Measurements from ENCODE around the gene OR2V2.
"Not testable (repeated sequence)": the region's sequence is repeated elsewhere in the genome, so short reads cannot be mapped to it uniquely, and the experiment has no call there.

Gene OR2V2

GRCh38 chr5:181099602-181100086, 47.7 kb upstream of the OR2V2 start:
- no peaks in the 10 kb centered on the region for H3K27me3 ChIP-seq (ENCODE audit: insufficient read depth, low read length, poor library complexity, severe bottlenecking)
- H4K20me1 ChIP-seq (ENCODE audit: insufficient read depth, low read length, poor library complexity, severe bottlenecking) = no peaks in the 10 kb centered on the region
- TF ChIP-seq EZH2phosphoT487 (IDR thresholded peaks at IDR 0.05; ENCODE audit: borderline replicate concordance) (no peak), CTCF (conservative IDR thresholded peaks at IDR 0.05; ENCODE audit: low read length) (no peak)
- H3K9me2 ChIP-seq (replicated peaks; ENCODE audit: low read depth, low read length) = no peaks in the 10 kb centered on the region
- H3F3A ChIP-seq (ENCODE audit: low read depth) = no peaks in the 10 kb centered on the region
- no peak overlapping the region for H3K4me3 ChIP-seq (ENCODE audit: low read length, poor library complexity, severe bottlenecking)
- no peaks in the 10 kb centered on the region for H3K79me2 ChIP-seq (ENCODE audit: insufficient read depth, low read length)
- no peaks in the 10 kb centered on the region for H3K9me3 ChIP-seq (ENCODE audit: insufficient read depth, low read depth, low read length)
- no peak overlapping the region for H3K9ac ChIP-seq (ENCODE audit: low read depth, low read length, poor library complexity, severe bottlenecking)
- H3K36me3 ChIP-seq (ENCODE audit: insufficient read depth, low read length) = no peaks in the 10 kb centered on the region
- H2AFZ ChIP-seq (ENCODE audit: low read length) = no peak overlapping the region
- no peak overlapping the region for H3K4me2 ChIP-seq (ENCODE audit: low read depth, low read length, poor library complexity, severe bottlenecking)
- no peaks in the 10 kb centered on the region for H3K4me1 ChIP-seq (ENCODE audit: insufficient read depth, low read length, poor library complexity, severe bottlenecking)

GRCh38 chr5:181100121-181100875, 47.1 kb upstream of the OR2V2 start:
- Histone ChIP-seq H3K9me3 (ENCODE audit: insufficient read depth, low read depth, low read length) (no peaks in the 10 kb centered on the region), H3K4me1 (ENCODE audit: insufficient read depth, low read length, poor library complexity, severe bottlenecking) (no peaks in the 10 kb centered on the region), H4K20me1 (ENCODE audit: insufficient read depth, low read length, poor library complexity, severe bottlenecking) (no peaks in the 10 kb centered on the region), H3K27me3 (ENCODE audit: insufficient read depth, low read length, poor library complexity, severe bottlenecking) (no peaks in the 10 kb centered on the region), H3F3A (ENCODE audit: low read depth) (no peaks in the 10 kb centered on the region), H3K36me3 (ENCODE audit: insufficient read depth, low read length) (no peaks in the 10 kb centered on the region), H3K79me2 (ENCODE audit: insufficient read depth, low read length) (no peaks in the 10 kb centered on the region), H2AFZ (ENCODE audit: low read length) (no peak overlapping the region), H3K9ac (ENCODE audit: low read depth, low read length, poor library complexity, severe bottlenecking) (no peak overlapping the region), H3K4me3 (ENCODE audit: low read length, poor library complexity, severe bottlenecking) (no peak overlapping the region), H3K4me2 (ENCODE audit: low read depth, low read length, poor library complexity, severe bottlenecking) (no peak overlapping the region), H3K9me2 (replicated peaks; ENCODE audit: low read depth, low read length) (no peaks in the 10 kb centered on the region)
- TF ChIP-seq CTCF (conservative IDR thresholded peaks at IDR 0.05; ENCODE audit: low read length) (no peak), EZH2phosphoT487 (IDR thresholded peaks at IDR 0.05; ENCODE audit: borderline replicate concordance) (no peak)

GRCh38 chr5:181101030-181101641, 46.2 kb upstream of the OR2V2 start:
- H3K9me3 ChIP-seq (ENCODE audit: insufficient read depth, low read depth, low read length); H3K27me3 ChIP-seq (ENCODE audit: insufficient read depth, low read length, poor library complexity, severe bottlenecking); H3K4me1 ChIP-seq (ENCODE audit: insufficient read depth, low read length, poor library complexity, severe bottlenecking); H3K79me2 ChIP-seq (ENCODE audit: insufficient read depth, low read length); H3K4me2 ChIP-seq (ENCODE audit: low read depth, low read length, poor library complexity, severe bottlenecking); H3F3A ChIP-seq (ENCODE audit: low read depth); H3K9me2 ChIP-seq (replicated peaks; ENCODE audit: low read depth, low read length); H3K9ac ChIP-seq (ENCODE audit: low read depth, low read length, poor library complexity, severe bottlenecking); H4K20me1 ChIP-seq (ENCODE audit: insufficient read depth, low read length, poor library complexity, severe bottlenecking); H2AFZ ChIP-seq (ENCODE audit: low read length); H3K4me3 ChIP-seq (ENCODE audit: low read length, poor library complexity, severe bottlenecking); H3K36me3 ChIP-seq (ENCODE audit: insufficient read depth, low read length): not testable (repeated sequence)

GRCh38 chr5:181101930-181102674, 45.3 kb upstream of the OR2V2 start:
- not testable (repeated sequence) for H3K27me3 ChIP-seq (ENCODE audit: insufficient read depth, low read length, poor library complexity, severe bottlenecking); H3K9ac ChIP-seq (ENCODE audit: low read depth, low read length, poor library complexity, severe bottlenecking); H3K4me1 ChIP-seq (ENCODE audit: insufficient read depth, low read length, poor library complexity, severe bottlenecking); H3K9me3 ChIP-seq (ENCODE audit: insufficient read depth, low read depth, low read length); H3K79me2 ChIP-seq (ENCODE audit: insufficient read depth, low read length); H4K20me1 ChIP-seq (ENCODE audit: insufficient read depth, low read length, poor library complexity, severe bottlenecking); H3K9me2 ChIP-seq (replicated peaks; ENCODE audit: low read depth, low read length); H3F3A ChIP-seq (ENCODE audit: low read depth); H2AFZ ChIP-seq (ENCODE audit: low read length); H3K4me2 ChIP-seq (ENCODE audit: low read depth, low read length, poor library complexity, severe bottlenecking); H3K36me3 ChIP-seq (ENCODE audit: insufficient read depth, low read length); H3K4me3 ChIP-seq (ENCODE audit: low read length, poor library complexity, severe bottlenecking)

GRCh38 chr5:181104259-181104568, 43.2 kb upstream of the OR2V2 start:
- H3K9me3 ChIP-seq (ENCODE audit: insufficient read depth, low read depth, low read length); H3K9ac ChIP-seq (ENCODE audit: low read depth, low read length, poor library complexity, severe bottlenecking); H3K36me3 ChIP-seq (ENCODE audit: insufficient read depth, low read length); H3K9me2 ChIP-seq (replicated peaks; ENCODE audit: low read depth, low read length); H4K20me1 ChIP-seq (ENCODE audit: insufficient read depth, low read length, poor library complexity, severe bottlenecking); H3K4me2 ChIP-seq (ENCODE audit: low read depth, low read length, poor library complexity, severe bottlenecking); H3F3A ChIP-seq (ENCODE audit: low read depth); H3K27me3 ChIP-seq (ENCODE audit: insufficient read depth, low read length, poor library complexity, severe bottlenecking); H3K79me2 ChIP-seq (ENCODE audit: insufficient read depth, low read length); H3K4me1 ChIP-seq (ENCODE audit: insufficient read depth, low read length, poor library complexity, severe bottlenecking); H3K4me3 ChIP-seq (ENCODE audit: low read length, poor library complexity, severe bottlenecking); H2AFZ ChIP-seq (ENCODE audit: low read length): not testable (repeated sequence)

All from Loucy (cell line).